GM18873 (cell line): ENCODE measurements around the gene MAP2.

ENCODE experiments used
- ATAC-seq: cut with Tn5 transposase; IDR thresholded peaks from one replicate; pipeline ENCODE4 v1.9.1; 2021; ENCODE audit warnings: mild to moderate bottlenecking, moderate library complexity, moderate number of reproducible peaks; ENCODE audit not compliant: unreplicated experiment, low FRiP score

Gene MAP2

GRCh38 chr2:209423562-209424198, at the start of gene MAP2:
TSS of gene MAP2 (plus strand) at chr2:209424047. CDS start at chr2:209653171, 229,124 bp downstream.
- peak; percentile 91 for ATAC-seq

DNA sequence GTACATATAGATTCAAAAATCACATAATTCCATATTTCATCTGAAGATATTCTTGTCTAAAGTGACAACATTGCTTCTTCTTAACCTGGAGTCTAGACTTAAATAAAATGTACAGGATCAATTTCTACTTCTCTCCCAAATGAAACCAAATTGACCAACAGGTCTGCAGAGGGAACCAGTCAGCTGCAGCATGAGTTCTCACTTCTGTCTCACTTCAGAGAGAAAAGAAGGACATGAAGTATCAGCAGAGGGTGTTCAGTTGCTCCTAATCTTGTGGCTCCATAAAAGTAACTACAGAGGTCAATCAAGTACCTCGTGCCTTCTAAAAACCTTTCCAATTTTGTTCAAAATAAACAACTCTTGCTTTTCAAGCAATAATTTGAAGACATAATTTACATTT, 47.2 kb upstream of the MAP2 start:
- ATAC-seq = no peak

DNA sequence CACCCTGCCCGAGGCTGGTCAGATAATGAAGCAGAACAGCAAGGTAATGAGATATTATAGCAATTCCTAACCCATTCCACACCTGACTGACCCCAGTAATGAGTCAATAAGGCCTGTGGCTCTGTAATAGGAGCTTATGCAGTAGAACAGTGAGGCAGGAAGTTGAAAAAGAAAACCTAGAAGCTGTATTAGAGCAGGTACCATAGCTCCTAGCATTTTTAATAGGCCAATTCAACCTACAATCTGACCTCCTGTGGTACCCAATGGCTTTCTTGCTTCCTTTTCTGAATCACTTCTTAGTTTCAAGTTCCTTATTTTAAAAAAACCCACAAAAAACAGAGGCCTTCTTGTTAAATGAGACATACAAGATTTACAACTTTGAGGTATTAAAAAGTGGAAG, 43.6 kb upstream of the MAP2 start:
- peak; percentile 97 for ATAC-seq

GRCh38 chr2:209381091-209381490, 42.8 kb upstream of the MAP2 start:
- no peak for ATAC-seq

DNA sequence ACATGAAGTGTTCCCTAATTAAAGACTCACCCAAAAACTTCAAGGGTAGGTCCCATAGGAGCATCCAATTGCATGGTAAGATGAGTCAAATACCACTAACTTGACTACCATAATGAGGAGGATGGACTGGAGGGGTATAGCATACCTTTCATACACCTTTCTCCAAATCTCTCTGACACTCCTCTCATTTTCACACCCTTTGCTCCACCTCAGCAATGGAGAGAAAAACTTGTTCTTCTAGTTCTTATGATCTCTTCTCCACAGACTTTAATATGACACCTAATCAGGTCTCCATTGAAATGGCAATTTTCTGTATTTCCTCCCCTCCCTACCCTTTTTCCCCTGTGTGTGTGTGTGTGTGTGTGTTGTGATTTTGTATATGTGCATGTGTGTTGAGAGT, 41.1 kb upstream of the MAP2 start:
- ATAC-seq = no peak

GRCh38 chr2:209383212-209383611, 40.6 kb upstream of the MAP2 start:
- ATAC-seq = no peak

GRCh38 chr2:209387389-209387788, 36.5 kb upstream of the MAP2 start:
- no peak for ATAC-seq

- no peak for ATAC-seq
These were observed 35.3 kb upstream of the MAP2 start for GRCh38 chr2:209388446-209389037.

DNA sequence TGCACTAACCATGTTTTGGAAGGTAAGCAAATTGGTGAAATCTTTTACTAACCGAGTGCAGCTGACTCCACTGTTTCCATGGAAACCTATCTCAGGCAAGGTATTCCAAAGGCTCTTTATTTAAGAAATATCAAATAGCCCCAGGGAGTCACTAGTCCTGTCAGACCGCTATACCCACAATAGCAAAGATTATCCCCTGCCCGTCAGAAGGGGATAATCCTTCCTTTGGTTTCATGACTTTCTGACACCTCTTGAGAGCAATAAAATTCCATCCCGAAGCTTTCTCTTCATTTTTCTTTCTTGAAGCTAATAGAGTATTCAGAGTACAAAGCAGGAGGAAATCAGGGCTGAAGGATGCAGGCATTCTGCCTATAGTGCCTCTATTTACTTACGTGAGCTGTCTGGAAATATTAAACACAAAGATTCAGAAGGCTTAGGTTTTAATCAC, 34.7 kb upstream of the MAP2 start:
- no peak for ATAC-seq

GRCh38 chr2:209390839-209391238, 33.0 kb upstream of the MAP2 start:
- ATAC-seq = no peak

DNA sequence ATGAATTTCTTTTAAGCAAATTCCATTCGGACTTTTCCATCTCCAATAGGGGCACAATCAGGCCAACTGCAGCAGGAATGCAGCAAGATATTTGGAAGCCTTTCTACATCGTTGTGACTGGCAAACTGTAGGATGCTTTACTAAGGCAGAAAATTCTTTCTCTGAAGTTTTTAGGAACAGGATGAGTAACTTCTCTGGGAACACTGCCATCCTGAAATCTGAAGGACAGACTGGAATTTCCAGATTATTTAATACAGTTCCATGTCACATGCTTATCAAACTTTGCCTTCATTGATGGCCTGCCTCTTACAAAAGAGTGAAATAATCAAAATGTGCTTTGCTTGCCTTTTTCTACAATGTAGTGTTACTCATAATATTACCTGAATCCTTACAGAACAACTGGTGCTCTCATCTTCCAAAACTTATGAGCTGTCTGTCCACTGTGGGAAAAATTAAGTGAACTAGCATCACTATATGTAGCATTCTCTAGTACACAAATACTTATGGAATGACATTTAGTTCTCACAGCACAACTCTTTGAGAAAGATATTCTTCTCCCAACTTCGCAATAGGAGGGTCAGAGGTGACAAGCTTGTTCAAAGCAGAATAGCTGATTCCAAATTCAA, 32.0 kb upstream of the MAP2 start:
- no peak for ATAC-seq

- ATAC-seq = no peak
These were observed 28.6 kb upstream of the MAP2 start for GRCh38 chr2:209395229-209395628.

DNA sequence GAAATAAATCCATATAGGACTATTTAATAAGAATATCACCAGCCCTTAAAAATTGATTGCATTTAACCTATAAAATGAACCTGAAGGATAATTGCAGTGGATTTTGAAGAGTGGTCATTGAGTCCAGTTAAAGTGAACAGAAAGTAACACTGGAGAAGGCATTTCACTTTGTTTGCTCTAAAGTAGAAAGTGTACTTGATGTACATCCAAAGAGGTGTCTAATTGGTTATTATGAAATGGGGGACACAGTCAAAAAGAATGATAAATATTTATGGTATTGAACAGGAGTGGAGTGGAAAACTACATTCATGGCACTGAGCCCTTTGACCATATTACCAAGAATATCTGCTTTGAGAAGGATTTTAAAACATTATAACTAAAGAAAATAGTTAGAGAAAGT, 28.2 kb upstream of the MAP2 start:
- no peak for ATAC-seq

- ATAC-seq = no peak
These were observed 25.4 kb upstream of the MAP2 start for GRCh38 chr2:209398463-209398862.

DNA sequence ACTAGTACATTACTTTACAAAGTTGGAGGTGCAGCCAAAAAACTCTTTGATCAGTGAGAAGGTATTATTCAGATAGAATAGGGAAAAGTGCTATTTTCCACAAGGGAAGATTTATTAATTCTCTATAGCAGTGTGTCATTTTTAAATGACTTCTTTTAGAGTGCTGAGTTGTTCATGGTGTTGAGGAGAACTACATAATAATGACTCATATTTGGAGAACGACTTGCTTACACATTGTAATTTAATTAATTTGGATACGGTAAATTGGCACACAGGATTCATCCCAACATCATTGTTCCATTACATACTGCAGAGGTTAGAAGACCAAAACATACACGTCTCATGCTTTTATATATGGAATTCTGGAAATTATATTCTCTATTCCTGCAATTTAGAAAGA, 22.1 kb upstream of the MAP2 start:
- ATAC-seq = no peak

DNA sequence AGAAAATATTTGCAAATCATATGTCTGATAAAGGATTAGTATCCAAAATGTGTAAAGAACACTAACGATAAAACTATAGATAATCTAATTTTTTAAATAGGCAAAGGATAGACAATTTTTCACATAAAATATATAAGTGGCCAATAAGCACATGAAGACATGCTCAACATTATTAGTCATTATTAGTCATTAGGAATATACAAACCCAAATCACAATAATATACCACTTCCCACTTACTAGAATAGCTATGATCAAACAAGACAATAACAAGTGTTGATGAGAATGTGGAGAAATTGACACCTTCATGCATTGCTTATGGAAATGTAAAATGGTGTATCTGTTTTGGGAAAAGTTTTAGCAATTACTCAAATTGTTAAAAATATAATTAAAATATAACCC, 12.6 kb upstream of the MAP2 start:
- ATAC-seq = no peak

DNA sequence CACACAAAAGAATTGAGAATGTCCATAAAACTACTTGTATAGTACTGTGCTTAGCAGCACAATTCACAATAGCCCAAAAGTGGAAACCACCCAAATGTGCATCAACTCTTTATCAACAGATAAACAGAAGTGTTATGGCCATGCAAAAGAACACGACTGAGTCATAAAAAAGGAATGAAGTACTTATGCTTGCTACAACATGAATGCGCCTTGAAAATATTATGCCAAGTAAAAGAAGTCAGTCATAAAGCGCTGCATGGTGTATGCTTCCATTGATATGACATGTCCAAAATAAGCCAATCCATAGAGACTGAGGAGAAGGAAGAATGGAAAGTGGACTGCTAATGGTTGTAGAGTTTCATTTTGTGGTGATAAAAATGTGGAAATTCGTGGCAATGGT, 12.1 kb upstream of the MAP2 start:
- no peak for ATAC-seq

DNA sequence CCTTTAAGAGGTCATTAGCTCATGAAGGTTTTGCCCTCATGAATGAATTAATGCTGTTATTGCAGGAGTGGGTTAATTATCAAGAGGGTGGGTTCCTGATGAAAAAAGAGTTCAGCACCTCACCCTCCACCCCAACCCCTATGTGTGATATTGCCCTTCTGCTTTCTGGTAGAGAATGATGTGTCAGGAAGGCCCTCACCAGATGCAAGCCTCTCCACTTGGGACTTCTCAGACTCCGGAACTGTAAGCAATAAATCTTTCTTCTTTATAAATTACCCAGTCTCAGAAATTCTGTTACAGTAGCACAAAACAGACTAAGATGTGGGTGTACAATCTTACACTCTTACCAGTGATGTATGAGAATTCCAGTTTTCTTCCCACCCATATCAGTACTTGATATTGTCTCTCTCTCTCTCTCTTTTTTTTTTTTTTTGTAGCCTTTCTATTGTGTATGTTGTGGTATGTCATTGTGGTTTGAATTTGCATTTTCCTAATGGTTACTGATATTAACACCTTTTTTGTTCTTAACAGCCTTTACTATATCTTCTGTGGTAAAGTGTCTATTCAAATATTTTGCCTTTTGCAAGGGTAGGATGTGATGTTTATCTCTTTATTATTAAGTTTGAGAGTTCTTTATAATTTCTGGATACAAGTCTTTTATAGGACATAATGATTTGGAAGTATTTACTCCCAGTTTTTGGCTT, 10.4 kb upstream of the MAP2 start:
- no peak for ATAC-seq

GRCh38 chr2:209416913-209417312, 6.9 kb upstream of the MAP2 start:
- no peak for ATAC-seq

- ATAC-seq = no peak
These were observed 1.6 kb upstream of the MAP2 start for GRCh38 chr2:209422191-209422754.

- ATAC-seq = peak; percentile 9
These were observed 403 bp downstream of the MAP2 start for GRCh38 chr2:209424199-209424701.
